GM12891 (cell line): ENCODE results near the gene PEX6.

ENCODE experiments used
- DNase-seq: peaks from one replicate; pipeline ENCODE4 v3.0.0; 2011; ENCODE audit warnings: low spot score; ENCODE audit not compliant: insufficient read length
- FAIRE-seq: peaks from 2 replicates; lab custom pipeline; 2011; peaks lifted over from hg19 to GRCh38; lab: Jason Lieb, UNC
- PAX5 ChIP-seq: IDR thresholded peaks from 2 replicates; pipeline ENCODE4 v1.6.1; 2011; ENCODE audit warnings: low read length, moderate library complexity, mild to moderate bottlenecking; ENCODE audit not compliant: insufficient read depth, severe bottlenecking
- POLR2A ChIP-seq: IDR thresholded peaks from 2 replicates; pipeline ENCODE4 v1.6.1; 2011; ENCODE audit warnings: low read depth, low read length, control low read depth
- POLR2AphosphoS5 ChIP-seq: IDR thresholded peaks from 2 replicates; pipeline ENCODE4 v1.6.1; 2011; ENCODE audit warnings: low read depth, low read length, control low read depth
- POU2F2 ChIP-seq: IDR thresholded peaks from 2 replicates; pipeline ENCODE4 v1.6.1; 2011; ENCODE audit warnings: low read depth, mild to moderate bottlenecking, control low read depth, low read length, moderate library complexity
- SPI1 ChIP-seq: IDR thresholded peaks from 2 replicates; pipeline ENCODE4 v1.6.1; 2011; ENCODE audit warnings: low read depth, low read length, control low read depth
- TAF1 ChIP-seq: IDR thresholded peaks from 2 replicates; pipeline ENCODE4 v1.6.1; 2011; ENCODE audit warnings: low read depth, low read length, control low read depth

PEX6 gene

DNA sequence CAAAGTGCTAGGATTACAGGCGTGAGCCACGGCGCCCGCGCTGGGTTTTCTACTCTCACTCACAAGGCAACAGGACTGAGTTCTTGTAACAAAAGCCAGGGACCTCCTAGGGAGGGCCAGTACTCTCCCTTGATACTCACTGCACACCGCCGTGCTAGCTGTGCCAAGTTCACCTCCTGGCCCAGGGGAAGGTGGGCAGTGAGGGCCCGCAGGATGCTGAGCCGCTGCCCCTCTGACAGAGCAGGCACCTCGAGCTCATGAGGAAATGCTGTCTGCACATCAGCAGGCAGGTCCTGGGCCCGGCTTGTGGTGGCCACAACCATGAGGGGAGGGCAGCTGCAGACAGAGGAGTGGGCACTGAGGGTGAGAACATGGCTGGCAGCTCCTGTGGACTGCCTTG, 11.8 kb downstream of the PEX6 start:
- FAIRE-seq (no peak), DNase-seq (no peak)
- TF ChIP-seq POU2F2 (no peak), POLR2AphosphoS5 (no peak), SPI1 (no peak), POLR2A (no peak), PAX5 (no peak), TAF1 (no peak)

DNA sequence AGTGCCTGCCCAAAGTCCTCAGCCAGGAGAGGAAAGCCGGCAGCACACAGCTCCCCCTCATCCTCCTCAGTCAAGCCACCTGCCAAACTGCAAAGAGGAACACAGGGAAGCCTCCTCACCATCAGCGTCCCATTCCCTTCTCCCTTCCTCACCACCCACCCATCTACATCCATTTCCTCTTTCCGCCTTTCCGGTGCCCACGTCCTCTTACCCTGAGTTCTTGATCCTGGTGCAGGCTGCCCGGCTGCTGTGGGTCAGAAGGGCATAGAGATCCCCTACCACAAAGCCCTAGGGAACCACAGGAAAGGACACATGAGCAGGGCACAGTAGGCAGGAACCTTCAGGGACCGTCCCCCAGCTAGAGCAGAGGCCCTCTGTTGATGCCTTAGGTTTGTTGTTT, 12.4 kb downstream of the PEX6 start:
- no peak for TF ChIP-seq PAX5
- TF ChIP-seq TAF1: no peak
- no peak for TF ChIP-seq POLR2AphosphoS5
- TF ChIP-seq POU2F2: no peak
- no peak for TF ChIP-seq SPI1
- TF ChIP-seq POLR2A: no peak
- no peak for FAIRE-seq
- no peak for DNase-seq

DNA sequence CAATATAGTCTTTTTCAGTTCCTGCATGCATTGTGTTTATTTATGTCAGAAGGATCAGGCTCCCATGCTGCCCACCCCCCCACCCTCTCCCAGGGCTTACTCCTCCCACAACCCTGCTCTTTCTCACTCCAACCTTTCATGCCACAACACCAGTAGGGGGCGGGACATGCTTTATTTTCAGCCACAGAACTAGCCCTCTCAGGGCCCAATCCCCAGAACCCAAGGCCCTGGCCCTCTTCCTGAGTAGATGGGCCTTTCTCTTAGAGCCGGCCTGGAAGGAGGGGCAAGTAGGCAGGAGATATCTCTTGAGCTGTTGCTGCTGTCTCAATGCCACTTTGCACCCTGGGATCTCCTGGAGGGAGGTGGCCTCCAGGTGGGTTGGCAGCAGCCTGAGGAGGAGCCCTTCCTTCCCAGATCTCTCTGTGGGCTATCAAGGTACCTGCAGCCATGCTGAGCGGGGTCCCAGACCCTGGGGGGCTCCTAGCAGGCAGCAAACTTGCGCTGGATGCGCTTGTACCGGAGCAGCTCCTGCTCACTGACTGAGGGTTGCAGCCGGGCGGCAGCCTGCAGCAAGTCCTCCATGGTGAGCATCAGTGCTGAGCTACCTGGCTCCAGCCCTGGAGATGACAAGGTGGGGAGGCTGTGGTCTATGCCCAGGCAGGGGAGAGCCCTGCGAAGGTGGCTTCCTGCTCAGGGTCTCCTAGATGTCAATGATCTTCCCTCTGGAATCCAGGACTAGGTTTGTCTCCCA, 15.0 kb downstream of the PEX6 start:
- FAIRE-seq (no peak), DNase-seq (no peak)
- TF ChIP-seq POLR2A (no peak), POU2F2 (no peak), POLR2AphosphoS5 (no peak), TAF1 (no peak), PAX5 (no peak), SPI1 (no peak)

DNA sequence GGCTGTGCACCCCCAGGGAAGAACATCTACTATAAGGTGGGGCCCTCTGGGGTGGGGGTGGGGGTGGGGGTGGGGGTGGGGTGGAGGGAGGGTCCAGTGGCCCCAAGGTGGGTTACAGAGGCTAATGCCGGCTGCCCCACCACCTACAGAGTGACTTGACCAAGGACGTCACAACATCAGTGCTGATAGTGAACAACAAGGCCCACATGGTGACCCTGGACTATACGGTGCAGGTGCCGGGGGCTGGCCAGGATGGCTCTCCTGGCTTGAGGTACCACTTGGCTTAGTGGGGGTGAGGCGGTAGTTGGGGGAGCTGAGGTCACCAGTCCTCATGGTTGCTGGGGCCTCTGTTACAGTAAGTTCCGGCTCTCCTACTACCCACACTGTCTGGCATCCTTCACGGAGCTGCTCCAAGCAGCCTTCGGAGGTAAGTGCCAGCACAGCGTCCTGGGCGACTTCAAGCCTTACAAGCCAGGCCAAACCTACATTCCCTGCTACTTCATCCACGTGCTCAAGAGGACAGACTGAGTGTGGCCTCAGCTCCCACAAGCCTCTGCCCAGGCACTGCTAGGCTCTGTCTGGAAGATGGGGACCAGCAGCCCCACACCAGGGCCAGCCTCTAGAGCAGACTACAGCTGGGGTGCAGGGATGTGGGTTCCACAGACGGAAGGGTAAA, 15.7 kb downstream of the PEX6 start:
- FAIRE-seq (peak; percentile 13), DNase-seq (no peak)

DNA sequence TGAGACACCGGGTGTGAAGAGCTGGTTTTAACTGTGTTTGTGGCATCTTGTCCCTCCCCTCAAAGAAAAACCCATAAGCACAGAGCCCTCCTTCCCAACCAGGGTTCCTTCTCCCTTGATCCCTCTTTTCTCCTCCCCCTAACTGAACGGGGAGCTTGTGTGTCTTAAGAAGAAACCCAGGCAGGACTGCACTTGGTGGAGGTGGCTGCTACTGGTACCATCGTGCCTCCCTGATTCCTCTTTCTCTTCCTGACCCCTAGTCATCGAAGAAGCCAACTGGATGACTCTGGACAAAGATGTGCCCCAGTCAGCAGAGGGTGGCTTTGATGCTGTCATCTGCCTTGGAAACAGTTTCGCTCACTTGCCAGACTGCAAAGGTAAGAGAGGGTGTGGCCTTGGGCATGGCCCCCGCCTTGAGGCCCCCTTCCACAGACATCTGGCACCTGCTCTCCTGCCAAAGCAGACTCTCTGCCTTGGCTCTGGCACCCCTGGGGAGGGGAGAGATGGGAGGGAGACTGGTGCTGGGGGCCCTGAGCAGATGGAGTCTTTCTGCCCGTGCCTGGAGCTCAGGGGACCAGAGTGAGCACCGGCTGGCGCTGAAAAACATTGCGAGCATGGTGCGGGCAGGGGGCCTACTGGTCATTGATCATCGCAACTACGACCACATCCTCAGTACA, 16.3 kb downstream of the PEX6 start:
- TF ChIP-seq POLR2A: no peak
- TF ChIP-seq POLR2AphosphoS5: no peak
- no peak for TF ChIP-seq POU2F2
- TF ChIP-seq SPI1: no peak
- no peak for TF ChIP-seq PAX5
- TF ChIP-seq TAF1: no peak
- DNase-seq (no peak), FAIRE-seq (no peak)

More for the DNA sequence above, 15.7 kb downstream of the PEX6 start:
- TF ChIP-seq SPI1 (no peak), TAF1 (no peak), POLR2A (no peak), POU2F2 (no peak), POLR2AphosphoS5 (no peak), PAX5 (no peak)

DNA sequence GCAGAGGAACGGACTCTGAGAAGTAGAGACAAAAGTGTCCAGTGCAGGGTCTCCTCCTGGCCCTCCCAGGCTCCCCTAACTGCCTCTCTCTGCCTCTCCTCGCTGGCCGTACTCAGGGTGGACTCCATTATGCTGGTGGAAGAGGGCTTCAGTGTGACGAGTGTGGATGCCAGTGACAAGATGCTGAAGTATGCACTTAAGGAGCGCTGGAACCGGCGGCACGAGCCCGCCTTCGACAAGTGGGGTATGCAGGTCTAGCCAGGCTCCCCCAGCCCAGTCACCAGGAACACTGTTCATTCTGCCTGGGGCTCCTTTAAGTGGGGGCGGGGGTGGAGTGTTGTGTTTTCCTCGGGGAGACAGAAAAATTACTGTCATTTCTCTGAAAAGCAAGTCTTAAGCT, 16.9 kb downstream of the PEX6 start:
- FAIRE-seq: no peak
- TF ChIP-seq PAX5 (no peak), SPI1 (no peak), TAF1 (no peak), POLR2A (no peak), POU2F2 (no peak), POLR2AphosphoS5 (no peak)
- no peak for DNase-seq

DNA sequence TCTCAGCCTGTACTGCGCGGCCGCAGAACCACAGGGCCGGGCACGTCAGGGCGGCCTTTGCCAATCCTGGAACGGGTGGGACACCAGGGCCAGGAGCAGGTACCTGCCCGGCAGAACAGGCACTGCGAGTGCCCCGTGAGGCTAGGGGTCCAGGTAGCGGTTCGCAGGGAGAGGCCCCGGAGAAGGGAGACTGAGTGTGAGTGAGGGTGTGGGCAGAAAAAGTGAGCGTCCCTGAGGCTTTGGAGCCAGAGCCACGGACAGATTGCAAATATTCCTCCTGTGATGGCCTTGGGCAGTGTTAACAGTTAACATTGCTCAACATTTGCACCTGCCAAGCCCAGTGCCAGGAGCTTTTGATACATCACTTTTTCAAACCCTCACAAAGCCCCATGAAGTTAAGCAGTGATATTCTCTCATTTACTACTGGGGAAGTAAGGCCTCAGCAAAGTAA, 17.9 kb downstream of the PEX6 start:
- no peak for DNase-seq
- TF ChIP-seq POLR2AphosphoS5: no peak
- no peak for TF ChIP-seq POU2F2
- TF ChIP-seq TAF1: no peak
- no peak for TF ChIP-seq POLR2A
- TF ChIP-seq SPI1: no peak
- TF ChIP-seq PAX5: no peak
- no peak for FAIRE-seq

DNA sequence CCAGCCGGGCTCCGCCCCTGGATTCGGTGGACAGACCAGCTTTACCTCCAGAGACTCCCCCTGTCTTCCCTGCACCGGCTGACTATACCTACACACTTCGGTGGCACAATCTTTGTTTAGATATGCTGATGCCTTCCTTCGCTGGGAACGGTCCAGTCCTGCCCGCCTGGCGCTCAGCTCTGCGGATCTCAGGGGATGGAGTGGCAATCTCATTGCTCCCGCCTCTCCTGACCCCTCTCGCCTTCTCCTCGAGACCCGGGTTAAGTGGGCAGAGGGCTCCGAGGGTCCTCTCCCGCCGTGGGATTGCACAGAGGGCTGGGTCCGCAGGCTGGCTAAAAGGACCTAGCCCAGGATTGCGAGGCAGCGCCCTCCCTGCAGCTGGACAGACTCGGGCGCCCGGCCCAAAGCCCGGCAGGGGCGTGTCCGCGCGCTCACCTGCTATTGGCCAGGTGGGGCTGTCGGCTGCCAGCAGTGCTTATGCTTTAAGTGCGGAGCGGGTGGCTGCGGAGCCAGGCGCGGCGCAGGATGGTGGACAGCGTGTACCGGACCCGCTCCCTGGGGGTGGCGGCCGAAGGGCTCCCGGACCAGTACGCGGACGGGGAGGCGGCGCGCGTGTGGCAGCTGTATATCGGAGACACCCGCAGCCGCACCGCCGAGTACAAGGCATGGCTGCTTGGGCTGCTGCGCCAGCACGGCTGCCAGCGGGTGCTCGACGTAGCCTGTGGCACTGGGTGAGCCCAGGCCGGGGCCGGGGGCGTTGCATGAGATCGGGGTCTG, 18.6 kb downstream of the PEX6 start, which contains the start of gene GNMT:
GNMT (plus strand) TSS at position 512 of the 777 bp plus-strand sequence; CDS start at position 526, 14 bp downstream.
- no peak for DNase-seq
- TF ChIP-seq POLR2AphosphoS5 (no peak), SPI1 (no peak), POLR2A (no peak), TAF1 (no peak), POU2F2 (no peak)
- FAIRE-seq: peak; percentile 51

DNA sequence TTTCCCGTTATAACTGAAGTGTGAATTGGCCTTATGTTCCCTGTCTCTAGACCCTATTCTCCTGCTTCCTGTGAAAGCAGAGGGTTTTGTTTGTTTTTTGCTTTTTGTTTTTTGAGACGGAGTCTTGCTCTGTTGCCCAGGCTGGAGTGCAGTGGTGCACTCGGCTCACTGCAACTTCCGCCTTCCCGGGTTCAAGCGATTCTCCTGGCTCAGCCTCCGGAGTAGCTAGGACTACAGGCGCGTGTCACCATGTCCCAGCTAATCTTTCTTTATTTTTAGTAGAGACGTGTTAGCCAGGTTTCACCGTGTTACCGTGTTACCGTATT, 19.1 kb downstream of the PEX6 start:
- no peak for TF ChIP-seq SPI1
- TF ChIP-seq POU2F2: no peak
- no peak for TF ChIP-seq PAX5
- TF ChIP-seq POLR2AphosphoS5: no peak
- TF ChIP-seq TAF1: no peak
- TF ChIP-seq POLR2A: no peak
- no peak for FAIRE-seq
- no peak for DNase-seq
